Spinal cord (tissue), 4 donors: ENCODE results near the gene YTHDF2. TPM values are rescaled to one million over a fixed set of nuclear protein-coding genes. Genes with fewer than 3 reads are reported as not detected.

Experiments used
- polyA plus RNA-seq, 2 donors: library from polyadenylated mRNA; unstranded; fragments of 120-200 nt; gene quantifications; one replicate each; pipeline ENCODE4 v1.2.1, GENCODE V29; 2013; ENCODE audit not compliant: insufficient read length in 2 of 2
- small RNA-seq: library from RNA; depleted of rRNA; stranded (forward); fragments of <200 nt; gene quantifications from one replicate; pipeline ENCODE3, GENCODE V24; 2014; ENCODE audit warnings: low replicate concordance
- total RNA-seq, 2 donors: library from RNA; depleted of rRNA in 1 of 2; stranded (reverse); fragments of 120-200 nt in 1 of 2; fragments of >200 nt in 1 of 2; gene quantifications; one replicate each; pipeline versions ENCODE4 v1.2.3 to v1.2.4, GENCODE V29; 2013 to 2014

YTHDF2 gene
- total and polyA plus RNA-seq, 4 donors: 46.9 to 66.5 (median 52.4) TPM

Small RNA genes within 50 kb of the gene (small RNA-seq; reads per million reads assigned to genes)
- gene RF00422: not detected

Other genes with a start within 250 kb of the YTHDF2 start
- gene RCC1, start 230.9 kb upstream of the YTHDF2 start, total RNA-seq: 10 to 100 TPM; 10.0 to 16.1 TPM
- 10 to 100 TPM; 20.0 to 20.4 TPM for gene RCC1, start 230.9 kb upstream of the YTHDF2 start, polyA plus RNA-seq
- gene TRNAU1AP, start 183.9 kb upstream of the YTHDF2 start, total RNA-seq: 10 to 100 TPM; 20.9 to 36.9 TPM
- gene TRNAU1AP, start 183.9 kb upstream of the YTHDF2 start, polyA plus RNA-seq: 10 to 100 TPM; 23.9 to 32.3 TPM
- gene RAB42, start 144.7 kb upstream of the YTHDF2 start, total RNA-seq: 1 to 10 TPM; 6.3 to 9.2 TPM
- 1 to 10 TPM; 3.2 to 4.6 TPM for gene RAB42, start 144.7 kb upstream of the YTHDF2 start, polyA plus RNA-seq
- gene TAF12, start 93.9 kb upstream of the YTHDF2 start, total RNA-seq: 10 to 100 TPM; 20.8 to 41.4 TPM
- 10 to 100 TPM; 28.1 to 28.8 TPM for gene TAF12, start 93.9 kb upstream of the YTHDF2 start, polyA plus RNA-seq
- gene RNU11, start 88.3 kb upstream of the YTHDF2 start, total RNA-seq: not detected
- gene RNU11, start 88.3 kb upstream of the YTHDF2 start, polyA plus RNA-seq: not detected
- gene GMEB1, start 68.2 kb upstream of the YTHDF2 start, total RNA-seq: 1 to 10 TPM; 7.3 to 9.6 TPM
- gene GMEB1, start 68.2 kb upstream of the YTHDF2 start, polyA plus RNA-seq: 10 to 100 TPM; 10.9 to 12.7 TPM
- 1 to 10 TPM in 1 of 2 donors, under 1 TPM in 1; 0.28 to 1.4 TPM for gene OPRD1, start 75.2 kb downstream of the YTHDF2 start, total RNA-seq
- gene OPRD1, start 75.2 kb downstream of the YTHDF2 start, polyA plus RNA-seq: under 1 TPM; 0.40 to 0.93 TPM
- 10 to 100 TPM; 47.2 to 66.9 TPM for gene EPB41, start 177.6 kb downstream of the YTHDF2 start, total RNA-seq
- gene EPB41, start 177.6 kb downstream of the YTHDF2 start, polyA plus RNA-seq: 10 to 100 TPM; 27.8 to 35.0 TPM